NCI-H2196 (cell line): Measurements from ENCODE around the gene ZFTA.
"Not testable (repeated sequence)": the region's sequence is repeated elsewhere in the genome, so short reads cannot be mapped to it uniquely, and the experiment has no call there.

Experiments used
- DNase-seq: peaks from one replicate; lab custom pipeline; 2025; ENCODE audit not compliant: unreplicated experiment; lab: John Stamatoyannopoulos, UW

ZFTA gene

GRCh38 chr11:63768237-63769041 is at the start of gene ZFTA:
TSS of gene ZFTA (minus strand) at chr11:63768775. CDS start at chr11:63768622, 153 bp downstream.
- DNase-seq = peak; percentile 62

DNA sequence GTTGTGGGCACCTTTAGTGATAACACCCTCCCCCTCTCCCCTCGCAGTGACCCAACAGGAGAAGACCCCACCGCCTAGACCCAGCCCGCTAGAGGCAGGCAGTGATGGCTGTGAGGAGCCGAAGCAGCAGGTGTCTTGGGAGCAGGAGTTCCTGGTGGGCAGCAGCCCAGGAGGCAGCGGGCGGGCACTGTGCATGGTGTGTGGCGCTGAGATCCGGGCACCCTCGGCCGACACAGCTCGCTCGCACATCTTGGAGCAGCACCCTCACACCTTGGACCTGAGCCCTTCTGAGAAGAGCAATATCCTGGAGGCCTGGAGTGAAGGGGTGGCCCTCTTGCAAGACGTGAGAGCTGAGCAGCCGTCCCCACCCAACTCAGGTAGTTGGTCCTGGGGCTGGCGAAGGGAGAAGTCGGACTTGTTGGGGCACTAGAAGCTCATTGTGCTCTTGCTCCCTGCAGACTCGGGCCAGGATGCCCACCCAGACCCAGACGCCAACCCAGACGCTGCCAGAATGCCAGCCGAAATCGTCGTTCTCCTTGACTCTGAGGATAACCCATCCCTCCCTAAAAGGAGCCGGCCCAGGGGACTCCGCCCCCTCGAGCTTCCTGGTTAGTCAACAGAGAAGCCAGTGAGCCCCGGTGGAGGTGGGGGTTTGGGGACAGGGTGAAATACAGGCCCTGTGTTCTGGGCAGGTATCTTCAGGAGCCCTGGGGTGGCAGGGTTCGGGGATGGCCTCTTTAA is 49.4 kb upstream of the ZFTA start:
- DNase-seq = no peak

GRCh38 chr11:63816732-63817131 is 48.2 kb upstream of the ZFTA start:
- DNase-seq = no peak

- DNase-seq = no peak
Observed at GRCh38 chr11:63816166-63816565, 47.6 kb upstream of the ZFTA start.

DNA sequence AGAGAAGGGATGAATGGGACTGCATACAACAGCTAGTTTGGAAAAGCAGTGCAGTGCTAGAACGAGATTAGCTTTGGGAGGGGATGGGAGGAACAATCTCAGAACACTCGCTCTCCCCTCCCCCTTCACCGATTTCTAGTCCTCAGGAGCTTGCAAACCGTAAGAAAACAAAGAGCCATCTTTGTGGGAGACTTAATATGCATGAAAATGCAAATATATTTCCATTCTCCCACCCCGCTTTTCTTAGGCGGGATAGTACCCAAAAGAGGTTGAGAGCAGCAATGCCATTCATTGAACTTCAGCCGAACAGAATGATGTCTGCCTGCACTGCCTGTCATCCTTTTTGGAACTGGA is 45.8 kb upstream of the ZFTA start:
- DNase-seq = no peak

DNA sequence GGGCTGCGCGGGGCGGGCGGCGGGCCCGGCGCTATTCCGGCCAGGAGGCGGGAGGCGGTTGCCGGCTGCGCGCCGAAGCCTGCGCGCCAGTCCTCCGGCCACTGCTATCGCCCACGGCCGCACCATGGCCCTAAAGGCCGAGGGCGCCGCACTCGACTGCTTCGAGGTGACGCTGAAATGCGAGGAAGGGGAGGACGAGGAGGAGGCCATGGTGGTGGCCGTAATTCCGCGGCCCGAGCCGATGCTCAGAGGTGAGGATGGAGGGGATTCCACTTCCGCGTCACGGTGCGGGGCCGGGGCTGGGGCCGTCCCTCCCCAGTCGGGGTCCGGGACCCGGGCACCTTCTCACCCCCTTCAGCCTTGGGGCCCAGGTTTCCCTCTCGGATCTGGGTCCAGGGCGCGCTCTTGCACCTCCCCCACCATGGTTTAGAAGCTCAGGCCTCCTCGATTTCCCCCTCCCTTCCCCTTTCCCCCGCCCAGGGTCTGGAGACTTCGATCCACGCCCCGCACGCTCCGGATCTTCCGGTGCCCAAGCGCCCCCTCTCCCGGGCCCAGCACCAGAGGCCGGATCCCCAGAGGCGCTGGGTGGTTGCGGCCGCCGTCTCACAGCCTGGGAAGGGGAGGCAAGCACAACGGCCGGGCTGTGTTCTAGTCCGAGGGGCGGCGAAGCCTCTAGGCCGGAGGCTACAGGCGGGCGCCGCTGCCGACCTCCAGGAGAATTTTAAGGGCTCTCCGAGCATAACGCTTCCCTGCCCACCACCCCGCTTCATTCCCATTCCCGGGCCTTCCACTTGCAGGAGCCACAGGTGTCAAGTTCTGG is 45.2 kb upstream of the ZFTA start:
- no peak for DNase-seq

GRCh38 chr11:63813035-63813562 is 44.5 kb upstream of the ZFTA start, which contains the start of gene SPINDOC:
TSS of gene SPINDOC (plus strand) at chr11:63813456. CDS start at chr11:63813687, 231 bp downstream.
- DNase-seq = peak; percentile 83

- DNase-seq = no peak
Observed at GRCh38 chr11:63811522-63811921, 42.9 kb upstream of the ZFTA start.

- not testable (repeated sequence) for DNase-seq
Observed at GRCh38 chr11:63810383-63810782, 41.8 kb upstream of the ZFTA start.

GRCh38 chr11:63805844-63806415 is 37.4 kb upstream of the ZFTA start:
- DNase-seq = no peak

DNA sequence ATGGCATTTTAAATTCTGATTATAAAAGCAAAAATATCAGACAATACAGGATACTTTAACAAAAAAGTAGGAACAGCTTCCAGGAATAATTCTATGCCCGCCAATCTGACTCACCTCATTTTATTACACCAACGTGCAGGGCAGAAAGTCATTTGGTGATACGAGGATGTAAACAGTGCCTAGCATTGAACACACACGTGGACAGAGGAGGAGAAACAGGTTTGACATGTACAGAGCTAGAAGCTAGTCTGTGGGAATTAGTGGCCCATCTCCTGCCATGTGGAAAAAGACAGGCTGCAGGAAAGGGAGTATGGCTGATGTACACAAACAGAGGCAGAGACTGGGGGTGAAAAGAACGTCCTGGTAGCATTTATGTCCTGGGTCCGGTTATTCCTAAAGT is 35.7 kb upstream of the ZFTA start:
- no peak for DNase-seq

DNA sequence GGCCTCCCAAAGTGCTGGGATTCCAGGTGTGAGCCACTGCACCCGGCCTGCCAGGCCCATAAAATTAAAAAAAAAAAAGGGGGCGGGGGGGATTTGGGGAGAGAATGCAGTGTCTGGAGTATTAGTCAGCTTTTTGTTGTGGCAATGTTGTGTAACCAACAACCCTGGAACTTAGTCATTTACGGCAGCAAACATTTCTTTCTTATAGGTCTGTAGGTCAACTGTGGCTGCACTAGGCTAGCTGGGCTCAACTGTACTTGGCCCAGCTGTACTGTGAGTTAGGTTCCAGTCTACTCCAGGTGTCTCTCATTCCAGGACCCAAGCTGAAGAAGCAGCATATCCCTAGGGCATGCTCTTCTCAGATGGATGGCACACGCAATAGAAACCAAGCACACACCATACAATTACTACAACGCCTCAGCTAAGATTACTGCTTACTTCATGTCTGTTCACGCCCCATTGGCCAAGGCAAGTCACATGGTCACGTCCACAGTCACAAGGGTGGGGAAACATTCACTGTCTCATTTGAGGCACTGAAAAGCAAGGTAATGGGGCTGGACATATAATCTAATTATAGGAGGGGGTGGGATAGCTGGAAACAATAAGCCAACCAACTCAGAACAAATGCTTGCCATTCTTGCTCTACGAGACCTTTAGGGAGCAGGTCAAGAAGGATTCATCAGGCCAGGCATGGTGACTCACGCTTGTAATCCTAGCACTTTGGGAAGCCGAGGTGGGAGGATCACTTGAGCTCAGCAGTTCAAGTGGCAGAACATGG is 34.3 kb upstream of the ZFTA start:
- peak; percentile 58 for DNase-seq

- DNase-seq = no peak
Observed at GRCh38 chr11:63800921-63801320, 32.3 kb upstream of the ZFTA start.

- DNase-seq = no peak
Observed at GRCh38 chr11:63795066-63795465, 26.5 kb upstream of the ZFTA start.

- DNase-seq = no peak
Observed at GRCh38 chr11:63793161-63793560, 24.6 kb upstream of the ZFTA start.

DNA sequence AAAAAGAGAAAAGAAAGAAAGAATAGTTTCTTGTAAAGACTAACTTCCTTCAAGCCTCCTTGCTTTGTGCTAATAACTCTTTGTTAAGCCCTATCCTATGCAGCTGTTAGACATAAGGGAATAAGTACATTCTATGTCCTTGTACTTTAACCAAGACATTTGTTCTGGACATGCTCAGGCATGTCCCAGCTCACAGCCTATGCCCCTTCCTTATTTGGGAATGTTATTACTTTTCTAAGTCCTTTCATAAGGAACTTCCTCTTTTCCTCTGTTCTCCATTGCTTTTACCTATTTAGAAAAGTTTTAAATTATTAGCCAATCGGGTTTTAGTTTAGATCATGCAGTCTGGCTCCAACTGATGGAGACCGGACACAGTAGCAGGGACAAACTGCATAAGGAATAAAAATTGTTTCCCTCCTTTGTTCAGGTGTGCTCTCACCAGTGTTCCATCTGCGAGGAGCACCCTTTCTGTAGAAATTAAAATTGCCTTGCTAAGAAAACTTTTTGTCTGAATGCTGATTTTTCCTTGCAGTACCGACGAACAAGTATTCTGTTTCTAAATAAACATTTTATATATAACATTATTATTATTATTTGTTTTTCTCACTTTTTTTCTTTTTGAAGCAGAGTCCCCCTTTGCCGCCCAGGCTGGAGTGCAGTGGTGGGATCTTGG is 23.1 kb upstream of the ZFTA start:
- DNase-seq = no peak

DNA sequence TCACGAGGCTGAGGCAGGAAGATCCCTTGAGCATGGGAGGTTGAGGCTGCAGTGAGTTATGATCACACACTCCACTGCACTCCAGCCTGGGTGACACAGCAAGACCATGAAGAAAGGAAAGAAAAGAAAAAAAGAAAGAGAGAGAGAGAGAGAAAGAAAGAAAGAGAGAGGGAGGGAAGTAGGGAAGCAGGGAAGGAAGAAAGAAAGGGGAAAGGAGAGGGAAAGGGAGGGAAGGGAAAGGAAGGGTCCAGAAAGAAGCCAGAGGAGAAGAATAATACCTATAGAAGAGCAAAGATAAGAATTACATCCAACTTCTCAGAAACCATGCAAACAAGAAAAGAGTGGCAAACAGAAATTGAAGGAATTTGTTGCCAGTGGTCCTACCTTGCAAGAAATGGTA is 17.2 kb upstream of the ZFTA start:
- no peak for DNase-seq

DNA sequence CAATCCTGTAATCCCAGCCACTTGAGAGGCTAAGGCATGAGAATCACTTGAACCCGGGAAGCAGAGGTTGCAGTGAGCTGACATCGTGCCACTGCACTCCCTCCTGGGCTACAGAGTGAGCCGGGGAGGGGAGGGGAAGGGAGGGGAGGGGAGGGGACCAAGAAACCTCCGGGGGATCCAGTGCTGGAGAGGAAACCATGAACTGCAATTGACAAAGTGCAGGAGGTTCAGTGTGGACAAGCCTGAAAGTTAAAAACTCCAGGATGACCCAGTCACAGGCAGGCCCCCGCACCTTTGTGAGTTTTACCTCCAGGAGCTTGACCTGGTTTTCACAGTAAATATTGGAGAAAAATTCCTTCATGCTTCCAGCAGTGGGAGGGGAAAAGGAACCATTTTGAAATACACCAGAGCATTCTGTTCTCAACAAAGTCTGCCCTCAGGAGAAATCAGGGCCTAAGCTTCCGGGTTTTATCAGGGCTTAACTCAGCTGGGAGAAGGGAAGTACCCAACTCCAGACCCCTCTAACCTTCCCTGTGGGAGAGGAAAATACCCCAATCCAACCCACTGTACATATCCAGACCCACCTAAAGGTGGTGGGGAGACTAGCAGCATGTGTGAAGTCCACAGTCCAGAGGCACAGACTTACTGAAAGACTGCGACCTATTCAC is 15.5 kb upstream of the ZFTA start:
- no peak for DNase-seq

- DNase-seq = no peak
Observed at GRCh38 chr11:63782749-63783148, 14.2 kb upstream of the ZFTA start.
